HepG2 (cell line): ENCODE measurements around the gene MAN1A1. TPM values are rescaled to one million over a fixed set of nuclear protein-coding genes. Genes with fewer than 3 reads are reported as not detected.

Experiments
- FOSL1 ChIP-seq: sonication (generic); formaldehyde crosslinking; IDR thresholded peaks from 2 replicates; pipeline ENCODE4 v1.9.0; 2021; ENCODE audit warnings: missing genetic modification reagents, borderline replicate concordance
- FOXO1 ChIP-seq: sonication (generic); formaldehyde crosslinking; IDR thresholded peaks from 2 replicates; pipeline ENCODE4 v1.4.0; 2020; ENCODE audit warnings: missing genetic modification reagents
- GATA4 ChIP-seq: sonication (generic); IDR thresholded peaks from 2 replicates; pipeline ENCODE4 v1.6.1; 2016; ENCODE audit warnings: antibody characterized with exemption, low read depth, borderline replicate concordance
- GATAD2A ChIP-seq: IDR thresholded peaks from 2 replicates; pipeline ENCODE4 v1.6.1; 2016
- KDM4B ChIP-seq: sonication (generic); formaldehyde crosslinking; IDR thresholded peaks from 2 replicates; pipeline ENCODE4 v1.4.0; 2020; ENCODE audit warnings: missing genetic modification reagents
- MED8 ChIP-seq: sonication (generic); formaldehyde crosslinking; IDR thresholded peaks from 2 replicates; pipeline ENCODE4 v1.8.1; 2023; ENCODE audit warnings: mild to moderate bottlenecking, missing genetic modification reagents; ENCODE audit not compliant: insufficient replicate concordance
- NKX3-1 ChIP-seq: sonication (generic); formaldehyde crosslinking; IDR thresholded peaks from 2 replicates; pipeline ENCODE4 v1.5.0; 2020; ENCODE audit warnings: missing genetic modification reagents
- POLR2G ChIP-seq: fragments of 200-400 bp; formaldehyde crosslinking; IDR thresholded peaks from 2 replicates; pipeline ENCODE4 v1.6.1; 2018; ENCODE audit warnings: mild to moderate bottlenecking, low read depth, low read length, moderate library complexity
- RBM22 ChIP-seq: fragments of 200-400 bp; formaldehyde crosslinking; optimal IDR thresholded peaks from 2 replicates; pipeline ENCODE3; 2017; ENCODE audit warnings: mild to moderate bottlenecking, low read length, moderate library complexity
- RELA ChIP-seq: sonication (generic); formaldehyde crosslinking; IDR thresholded peaks from 2 replicates; pipeline ENCODE4 v1.4.0; 2020; ENCODE audit warnings: missing genetic modification reagents
- ZNF225 ChIP-seq: sonication (generic); formaldehyde crosslinking; IDR thresholded peaks from 2 replicates; pipeline ENCODE4 v1.4.0; 2020; ENCODE audit warnings: mild to moderate bottlenecking, missing genetic modification reagents
- ZNF343 ChIP-seq: sonication (generic); formaldehyde crosslinking; IDR thresholded peaks from 2 replicates; pipeline ENCODE4 v1.4.0; 2020; ENCODE audit warnings: mild to moderate bottlenecking, missing genetic modification reagents
- ZNF644 ChIP-seq: IDR thresholded peaks from 2 replicates; pipeline ENCODE4 v1.6.1; 2016; ENCODE audit warnings: low read depth
- ZNF776 ChIP-seq: sonication (generic); formaldehyde crosslinking; IDR thresholded peaks from 2 replicates; pipeline ENCODE4 v1.4.0; 2020; ENCODE audit warnings: mild to moderate bottlenecking, missing genetic modification reagents
- ZNF83 ChIP-seq: sonication (generic); formaldehyde crosslinking; IDR thresholded peaks from 2 replicates; pipeline ENCODE4 v1.4.0; 2020; ENCODE audit warnings: missing genetic modification reagents, mild to moderate bottlenecking, borderline replicate concordance
- ZSCAN20 ChIP-seq: sonication (generic); formaldehyde crosslinking; IDR thresholded peaks from 2 replicates; pipeline ENCODE4 v1.4.0; 2020; ENCODE audit warnings: missing genetic modification reagents, mild to moderate bottlenecking, borderline replicate concordance
- polyA plus RNA-seq, 8 experiments: library from polyadenylated mRNA; depleted of rRNA in 3 of 8; stranded (reverse) in 7 of 8; unstranded in 1 of 8; fragments of >200 nt; fragmentation: Illumina TruSeq in 4 of 8; extraction: Trizol in 4 of 8; gene quantifications; 2 replicates each; pipeline versions ENCODE4 v1.2.1 to v1.2.3, GENCODE V29; 2011 to 2016; ENCODE audit warnings: low read depth in 4 of 8, missing spikeins in 1 of 8, mixed read lengths in 1 of 8; ENCODE audit not compliant: insufficient read depth in 1 of 8
- total RNA-seq, 5 experiments: library from RNA; depleted of rRNA; stranded (reverse); fragments of >200 nt; fragmentation: Illumina TruSeq; extraction: Trizol; gene quantifications; 2 replicates each; pipeline ENCODE4 v1.2.3, GENCODE V29; 2016; ENCODE audit warnings: low read depth in 1 of 5
- TF ChIP-seq, protein P1 (sequence below): sonication (generic); formaldehyde crosslinking; conservative IDR thresholded peaks from 2 replicates; pipeline ENCODE4 v1.4.0; 2020; ENCODE audit warnings: missing genetic modification reagents
- TF ChIP-seq, protein P2 (sequence below): sonication (generic); formaldehyde crosslinking; IDR thresholded peaks from 2 replicates; pipeline ENCODE4 v1.4.0; 2020; ENCODE audit warnings: missing genetic modification reagents
- TF ChIP-seq, protein P3 (sequence below): IDR thresholded peaks from 2 replicates; pipeline ENCODE4 v1.6.1; 2016; ENCODE audit warnings: missing biosample characterization, missing genetic modification reagents, low read depth
- TF ChIP-seq, protein P4 (sequence below): sonication (generic); formaldehyde crosslinking; IDR thresholded peaks from 2 replicates; pipeline ENCODE4 v1.4.0; 2020; ENCODE audit warnings: missing genetic modification reagents, borderline replicate concordance
- TF ChIP-seq, protein P5 (sequence below): sonication (generic); formaldehyde crosslinking; IDR thresholded peaks from 2 replicates; pipeline ENCODE4 v1.4.0; 2020; ENCODE audit warnings: missing genetic modification reagents
- TF ChIP-seq, protein P6 (sequence below): sonication (generic); formaldehyde crosslinking; IDR thresholded peaks from 2 replicates; pipeline ENCODE4 v1.9.0; 2021; ENCODE audit warnings: missing genetic modification reagents, borderline replicate concordance

The MAN1A1 gene
- total and polyA plus RNA-seq, 2 of the 13 experiments (the other 11 are each of a cell fraction or from before 2014, with no cell fraction given) = 156 to 236 TPM

DNA sequence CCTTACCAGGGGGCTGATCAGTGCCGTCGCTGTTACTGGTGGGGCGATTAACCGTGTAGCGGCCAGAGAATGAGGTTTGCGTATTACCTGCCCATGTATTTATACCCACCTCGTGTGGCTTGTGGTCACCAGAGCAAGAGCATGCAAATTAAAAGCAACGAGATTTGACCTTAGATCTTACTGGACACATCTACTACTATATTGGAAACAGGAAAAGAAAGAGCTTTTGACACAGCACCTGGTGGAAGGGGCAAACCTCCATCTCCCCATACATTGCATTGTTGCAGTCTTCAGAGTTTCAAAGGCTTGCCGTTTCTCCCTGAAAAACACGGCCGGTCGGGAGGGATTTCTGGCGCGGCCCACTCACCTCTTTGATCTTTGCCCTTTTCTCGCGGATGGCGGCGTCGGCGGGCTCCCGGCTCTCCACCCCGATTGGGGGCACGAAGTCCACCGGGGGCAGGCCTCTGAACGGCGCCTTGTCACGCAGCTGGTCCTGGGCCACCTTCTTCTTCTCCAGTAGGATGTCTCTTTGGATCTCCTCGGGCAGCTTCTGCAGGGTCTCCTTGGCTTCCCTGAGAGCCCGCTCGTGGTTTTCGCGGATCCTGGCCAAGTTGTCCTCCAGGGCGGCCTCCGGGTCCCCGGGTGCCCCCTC, 1.3 kb downstream of the MAN1A1 start (continued):
- TF ChIP-seq, protein P1, sequence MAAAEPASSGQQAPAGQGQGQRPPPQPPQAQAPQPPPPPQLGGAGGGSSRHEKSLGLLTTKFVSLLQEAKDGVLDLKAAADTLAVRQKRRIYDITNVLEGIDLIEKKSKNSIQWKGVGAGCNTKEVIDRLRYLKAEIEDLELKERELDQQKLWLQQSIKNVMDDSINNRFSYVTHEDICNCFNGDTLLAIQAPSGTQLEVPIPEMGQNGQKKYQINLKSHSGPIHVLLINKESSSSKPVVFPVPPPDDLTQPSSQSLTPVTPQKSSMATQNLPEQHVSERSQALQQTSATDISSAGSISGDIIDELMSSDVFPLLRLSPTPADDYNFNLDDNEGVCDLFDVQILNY = no peak
- TF ChIP-seq ZNF83 (no peak; the same call in 1 of the 2 replicates), ZNF225 (no peak), FOSL1 (0 out of 2 replicates have a peak, but pooled peaks have one; percentile 13), ZNF343 (CRISPR knock-in tag) (0 out of 2 replicates have a peak, but pooled peaks have one; percentile 14), KDM4B (CRISPR knock-in tag) (no peak), GATAD2A (CRISPR knock-in tag) (peak; percentile 72), RBM22 (peak; percentile 8), POLR2G (peak; percentile 52), ZNF644 (CRISPR knock-in tag) (no peak), FOXO1 (no peak), ZSCAN20 (CRISPR knock-in tag) (no peak; the same call in 1 of the 2 replicates), MED8 (peak; percentile 22), GATA4 (no peak), NKX3-1 (0 out of 2 replicates have a peak, but pooled peaks have one; percentile 7), ZNF776 (CRISPR knock-in tag) (0 out of 2 replicates have a peak, but pooled peaks have one; percentile 72), RELA (CRISPR knock-in tag) (no peak)
- TF ChIP-seq, protein P2, sequence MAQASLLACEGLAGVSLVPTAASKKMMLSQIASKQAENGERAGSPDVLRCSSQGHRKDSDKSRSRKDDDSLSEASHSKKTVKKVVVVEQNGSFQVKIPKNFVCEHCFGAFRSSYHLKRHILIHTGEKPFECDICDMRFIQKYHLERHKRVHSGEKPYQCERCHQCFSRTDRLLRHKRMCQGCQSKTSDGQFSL (CRISPR knock-in tag) = no peak
- TF ChIP-seq, protein P3, sequence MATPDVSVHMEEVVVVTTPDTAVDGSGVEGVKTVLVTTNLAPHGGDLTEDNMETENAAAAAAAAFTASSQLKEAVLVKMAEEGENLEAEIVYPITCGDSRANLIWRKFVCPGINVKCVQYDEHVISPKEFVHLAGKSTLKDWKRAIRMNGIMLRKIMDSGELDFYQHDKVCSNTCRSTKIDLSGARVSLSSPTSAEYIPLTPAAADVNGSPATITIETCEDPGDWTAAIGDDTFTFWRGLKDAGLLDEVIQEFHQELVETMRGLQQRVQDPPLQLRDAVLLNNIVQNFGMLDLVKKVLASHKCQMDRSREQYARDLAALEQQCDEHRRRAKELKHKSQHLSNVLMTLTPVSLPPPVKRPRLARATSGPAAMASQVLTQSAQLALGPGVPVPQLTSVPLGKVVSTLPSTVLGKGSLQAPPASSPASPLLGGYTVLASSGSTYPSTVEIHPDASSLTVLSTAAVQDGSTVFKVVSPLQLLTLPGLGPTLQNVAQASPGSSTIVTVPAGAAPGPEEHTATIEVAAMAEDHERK (CRISPR knock-in tag) = no peak
- TF ChIP-seq, protein P4, sequence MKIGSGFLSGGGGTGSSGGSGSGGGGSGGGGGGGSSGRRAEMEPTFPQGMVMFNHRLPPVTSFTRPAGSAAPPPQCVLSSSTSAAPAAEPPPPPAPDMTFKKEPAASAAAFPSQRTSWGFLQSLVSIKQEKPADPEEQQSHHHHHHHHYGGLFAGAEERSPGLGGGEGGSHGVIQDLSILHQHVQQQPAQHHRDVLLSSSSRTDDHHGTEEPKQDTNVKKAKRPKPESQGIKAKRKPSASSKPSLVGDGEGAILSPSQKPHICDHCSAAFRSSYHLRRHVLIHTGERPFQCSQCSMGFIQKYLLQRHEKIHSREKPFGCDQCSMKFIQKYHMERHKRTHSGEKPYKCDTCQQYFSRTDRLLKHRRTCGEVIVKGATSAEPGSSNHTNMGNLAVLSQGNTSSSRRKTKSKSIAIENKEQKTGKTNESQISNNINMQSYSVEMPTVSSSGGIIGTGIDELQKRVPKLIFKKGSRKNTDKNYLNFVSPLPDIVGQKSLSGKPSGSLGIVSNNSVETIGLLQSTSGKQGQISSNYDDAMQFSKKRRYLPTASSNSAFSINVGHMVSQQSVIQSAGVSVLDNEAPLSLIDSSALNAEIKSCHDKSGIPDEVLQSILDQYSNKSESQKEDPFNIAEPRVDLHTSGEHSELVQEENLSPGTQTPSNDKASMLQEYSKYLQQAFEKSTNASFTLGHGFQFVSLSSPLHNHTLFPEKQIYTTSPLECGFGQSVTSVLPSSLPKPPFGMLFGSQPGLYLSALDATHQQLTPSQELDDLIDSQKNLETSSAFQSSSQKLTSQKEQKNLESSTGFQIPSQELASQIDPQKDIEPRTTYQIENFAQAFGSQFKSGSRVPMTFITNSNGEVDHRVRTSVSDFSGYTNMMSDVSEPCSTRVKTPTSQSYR (CRISPR knock-in tag) = no peak
- TF ChIP-seq, protein P5, sequence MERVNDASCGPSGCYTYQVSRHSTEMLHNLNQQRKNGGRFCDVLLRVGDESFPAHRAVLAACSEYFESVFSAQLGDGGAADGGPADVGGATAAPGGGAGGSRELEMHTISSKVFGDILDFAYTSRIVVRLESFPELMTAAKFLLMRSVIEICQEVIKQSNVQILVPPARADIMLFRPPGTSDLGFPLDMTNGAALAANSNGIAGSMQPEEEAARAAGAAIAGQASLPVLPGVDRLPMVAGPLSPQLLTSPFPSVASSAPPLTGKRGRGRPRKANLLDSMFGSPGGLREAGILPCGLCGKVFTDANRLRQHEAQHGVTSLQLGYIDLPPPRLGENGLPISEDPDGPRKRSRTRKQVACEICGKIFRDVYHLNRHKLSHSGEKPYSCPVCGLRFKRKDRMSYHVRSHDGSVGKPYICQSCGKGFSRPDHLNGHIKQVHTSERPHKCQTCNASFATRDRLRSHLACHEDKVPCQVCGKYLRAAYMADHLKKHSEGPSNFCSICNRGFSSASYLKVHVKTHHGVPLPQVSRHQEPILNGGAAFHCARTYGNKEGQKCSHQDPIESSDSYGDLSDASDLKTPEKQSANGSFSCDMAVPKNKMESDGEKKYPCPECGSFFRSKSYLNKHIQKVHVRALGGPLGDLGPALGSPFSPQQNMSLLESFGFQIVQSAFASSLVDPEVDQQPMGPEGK = peak; percentile 89
- TF ChIP-seq, protein P6, sequence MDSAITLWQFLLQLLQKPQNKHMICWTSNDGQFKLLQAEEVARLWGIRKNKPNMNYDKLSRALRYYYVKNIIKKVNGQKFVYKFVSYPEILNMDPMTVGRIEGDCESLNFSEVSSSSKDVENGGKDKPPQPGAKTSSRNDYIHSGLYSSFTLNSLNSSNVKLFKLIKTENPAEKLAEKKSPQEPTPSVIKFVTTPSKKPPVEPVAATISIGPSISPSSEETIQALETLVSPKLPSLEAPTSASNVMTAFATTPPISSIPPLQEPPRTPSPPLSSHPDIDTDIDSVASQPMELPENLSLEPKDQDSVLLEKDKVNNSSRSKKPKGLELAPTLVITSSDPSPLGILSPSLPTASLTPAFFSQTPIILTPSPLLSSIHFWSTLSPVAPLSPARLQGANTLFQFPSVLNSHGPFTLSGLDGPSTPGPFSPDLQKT (CRISPR knock-in tag) = no peak
